Activated CD4-positive, alpha-beta T cell treated with anti-CD3 and anti-CD28 coated beads for 4 hours (primary cell): ENCODE results near the gene TMEM120B.
"Not testable (repeated sequence)": the region's sequence is repeated elsewhere in the genome, so short reads cannot be mapped to it uniquely, and the experiment has no call there.

Source experiments
- DNase-seq, 2 donors: peaks; one replicate each; pipeline ENCODE4 v3.0.0-alpha.2; 2020

TMEM120B gene

GRCh38 chr12:121712461-121713256 lies at the start of gene TMEM120B:
TSS of gene TMEM120B (plus strand) at chr12:121712752. CDS start at chr12:121712896, 144 bp downstream.
- peak; percentile 77 to 85 for DNase-seq

GRCh38 chr12:121663610-121663929 lies 49.0 kb upstream of the TMEM120B start:
- DNase-seq = no peak

GRCh38 chr12:121666829-121667228 lies 45.7 kb upstream of the TMEM120B start:
- DNase-seq = not testable (repeated sequence)

DNA sequence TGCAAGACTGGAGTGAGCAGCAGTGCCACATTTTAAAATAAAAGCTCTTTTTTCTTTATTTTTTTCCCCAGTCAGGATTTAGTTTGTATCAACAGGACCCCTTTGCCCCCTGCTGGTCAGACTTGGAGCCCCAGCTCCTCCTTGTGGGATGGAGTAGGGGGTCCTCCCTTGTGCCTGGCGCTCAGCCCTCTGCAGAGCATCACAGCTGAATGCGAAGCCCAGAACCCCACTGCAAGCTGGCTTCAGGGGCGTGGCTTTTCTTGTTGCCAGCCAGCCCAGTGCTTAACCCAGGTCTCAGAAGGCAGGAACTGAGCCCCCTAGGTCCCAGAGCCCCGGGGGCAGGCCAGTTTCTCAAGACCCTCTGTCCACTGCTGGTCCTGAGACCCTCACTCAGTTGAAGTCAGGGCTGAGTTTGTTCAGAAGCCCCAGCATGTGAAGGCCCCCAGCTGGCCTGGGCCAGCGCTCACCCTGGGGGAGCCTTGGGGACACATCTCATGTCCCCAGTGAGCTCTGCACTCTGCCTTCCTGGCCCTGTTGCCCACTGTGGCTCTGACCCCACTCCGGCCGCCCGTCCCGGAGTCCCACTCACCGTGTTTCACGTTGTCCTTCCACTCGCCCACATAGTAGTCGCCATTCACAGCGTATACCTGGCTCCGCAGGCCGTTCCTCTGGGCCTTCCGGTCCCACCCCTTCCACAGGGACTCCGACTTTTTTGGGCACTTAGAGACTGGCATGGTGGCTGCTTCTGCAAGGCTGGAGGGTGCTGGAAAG lies 43.6 kb upstream of the TMEM120B start:
- peak; percentile 64 for DNase-seq

DNA sequence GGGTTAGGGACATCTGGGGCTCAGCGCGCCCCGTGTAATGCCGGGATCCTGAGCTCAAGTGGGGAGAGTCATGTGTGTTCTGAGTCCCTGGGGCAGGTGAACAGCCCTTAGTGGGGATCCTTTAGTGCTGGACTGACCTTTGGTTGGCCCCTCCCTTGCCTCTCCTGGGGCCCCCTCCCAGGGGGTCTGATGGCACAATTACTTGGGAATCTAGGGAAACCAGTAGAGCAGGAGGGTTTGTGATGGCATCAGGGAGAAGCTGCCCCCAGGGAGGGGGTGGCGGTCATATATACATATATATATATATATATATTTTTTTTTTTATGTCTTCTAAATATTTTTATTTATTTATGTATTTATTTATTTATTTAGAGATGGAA lies 43.0 kb upstream of the TMEM120B start, which contains the start of gene MORN3:
MORN3 (minus strand) TSS at position 134 of the 380 bp plus-strand sequence. CDS start 171 bp downstream, outside the sequence.
- DNase-seq = no peak

DNA sequence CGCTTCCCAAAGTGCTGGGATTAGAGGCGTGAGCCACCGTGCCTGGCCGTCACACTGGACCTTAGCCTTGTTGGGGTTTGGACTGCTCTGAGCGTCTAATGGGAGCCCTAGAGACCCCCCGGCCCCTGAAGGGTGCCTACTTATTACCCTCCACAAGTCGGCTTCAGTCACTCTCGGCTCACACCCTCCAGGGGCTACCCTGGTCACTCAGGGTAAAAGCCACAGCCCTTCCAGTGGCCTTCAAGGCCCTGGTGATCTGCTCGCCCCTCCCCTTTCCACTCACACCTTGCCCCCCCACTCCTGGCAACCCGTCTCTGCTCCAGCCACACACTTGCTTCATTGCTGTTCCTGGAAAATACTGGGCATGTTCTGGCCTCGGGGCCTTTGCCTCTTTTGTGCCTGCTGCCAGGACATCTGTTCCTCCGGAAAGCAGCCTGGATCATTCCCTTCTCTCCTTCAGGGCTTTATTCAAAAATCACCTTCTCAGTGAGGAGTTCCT lies 39.5 kb upstream of the TMEM120B start:
- DNase-seq = no peak

DNA sequence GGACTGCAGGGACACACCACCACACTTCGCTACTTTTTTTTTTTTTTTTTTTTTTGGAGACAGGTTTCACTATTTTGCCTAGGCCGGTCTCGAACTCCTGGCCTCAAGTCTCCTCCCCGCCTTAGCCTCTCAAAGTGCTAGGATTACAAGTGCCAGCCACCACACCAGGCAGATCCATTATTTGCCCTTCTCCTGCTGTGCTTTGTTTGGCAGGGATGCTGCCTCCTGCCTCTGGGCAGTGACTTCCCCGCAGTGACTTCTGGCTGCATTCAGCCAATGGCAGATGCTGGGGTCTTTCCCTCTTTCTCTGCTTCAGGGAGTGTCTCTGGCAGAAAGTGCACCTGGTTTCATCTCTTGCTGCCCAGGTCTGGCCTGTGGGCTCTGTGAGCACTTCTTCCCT lies 36.4 kb upstream of the TMEM120B start:
- DNase-seq = no peak

DNA sequence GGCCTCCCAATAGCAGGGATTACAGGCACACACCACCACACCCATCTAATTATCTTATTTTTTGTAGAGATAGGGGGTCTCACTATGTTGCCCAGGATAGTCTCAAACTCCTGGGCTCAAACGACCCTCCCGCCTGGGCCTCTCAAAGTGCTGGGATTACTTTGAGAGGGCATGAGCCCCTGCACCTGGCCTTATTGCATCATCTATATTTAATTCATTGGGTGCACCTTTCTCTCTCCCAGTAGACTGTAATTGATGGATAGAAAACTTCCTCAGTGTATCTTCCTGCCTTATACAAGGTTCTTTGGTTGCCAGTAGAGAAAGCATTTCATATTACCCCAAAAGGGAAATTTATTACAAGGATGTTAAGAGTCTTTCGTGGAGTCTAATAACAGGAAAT lies 34.2 kb upstream of the TMEM120B start:
- DNase-seq = no peak

DNA sequence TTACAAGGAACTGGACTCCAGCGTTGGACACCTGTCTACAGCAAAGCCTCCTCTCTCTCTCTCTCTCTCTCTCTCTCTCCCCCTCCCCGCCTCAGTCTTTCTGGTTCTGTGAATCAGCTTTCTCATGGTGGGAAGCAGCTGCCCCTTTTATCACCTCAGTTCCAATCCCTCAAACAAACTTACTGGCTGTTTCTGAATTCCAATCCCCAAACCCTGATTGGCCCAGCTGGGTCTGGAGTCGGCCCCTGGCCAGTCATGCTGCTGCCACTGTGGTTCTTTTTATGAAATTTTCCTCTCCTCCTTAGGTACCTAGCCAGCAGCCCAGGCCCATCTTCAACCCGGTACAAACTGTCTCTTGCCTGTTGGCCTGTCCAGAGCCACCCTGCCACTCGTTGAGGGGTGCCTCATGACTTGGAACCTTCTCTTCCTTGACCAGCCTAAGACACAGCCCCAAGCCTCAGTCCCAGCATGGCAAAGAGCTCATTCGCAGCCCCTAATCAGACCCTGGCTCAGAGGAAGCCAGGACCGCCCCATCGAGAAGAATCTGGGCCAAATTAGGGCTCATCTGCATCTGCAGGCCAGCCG lies 33.7 kb upstream of the TMEM120B start:
- no peak for DNase-seq

GRCh38 chr12:121679661-121680197 lies 32.8 kb upstream of the TMEM120B start:
- DNase-seq = not testable (repeated sequence)

DNA sequence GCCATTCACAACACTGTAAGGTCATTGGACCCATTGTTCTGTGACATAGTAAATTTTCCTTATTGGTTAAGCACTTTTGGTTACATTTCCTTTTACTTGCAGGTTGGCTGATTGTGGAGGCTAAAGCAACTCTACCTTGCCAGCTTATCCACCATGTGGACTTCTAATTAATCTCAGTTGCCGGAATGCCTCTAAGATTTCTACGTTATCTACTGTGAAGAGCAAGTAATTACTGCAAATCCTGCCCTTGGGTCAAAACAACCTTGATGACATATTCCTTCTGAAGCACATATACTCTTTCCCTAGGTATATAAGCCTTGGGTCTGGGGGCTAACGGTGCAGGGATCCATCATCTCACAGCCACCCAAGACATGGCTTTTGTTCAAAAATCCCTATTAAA lies 23.6 kb upstream of the TMEM120B start:
- DNase-seq = no peak

- no peak for DNase-seq
Measured at GRCh38 chr12:121689430-121689829, 23.1 kb upstream of the TMEM120B start.

- DNase-seq = not testable (repeated sequence)
Measured at GRCh38 chr12:121692744-121693143, 19.8 kb upstream of the TMEM120B start.

DNA sequence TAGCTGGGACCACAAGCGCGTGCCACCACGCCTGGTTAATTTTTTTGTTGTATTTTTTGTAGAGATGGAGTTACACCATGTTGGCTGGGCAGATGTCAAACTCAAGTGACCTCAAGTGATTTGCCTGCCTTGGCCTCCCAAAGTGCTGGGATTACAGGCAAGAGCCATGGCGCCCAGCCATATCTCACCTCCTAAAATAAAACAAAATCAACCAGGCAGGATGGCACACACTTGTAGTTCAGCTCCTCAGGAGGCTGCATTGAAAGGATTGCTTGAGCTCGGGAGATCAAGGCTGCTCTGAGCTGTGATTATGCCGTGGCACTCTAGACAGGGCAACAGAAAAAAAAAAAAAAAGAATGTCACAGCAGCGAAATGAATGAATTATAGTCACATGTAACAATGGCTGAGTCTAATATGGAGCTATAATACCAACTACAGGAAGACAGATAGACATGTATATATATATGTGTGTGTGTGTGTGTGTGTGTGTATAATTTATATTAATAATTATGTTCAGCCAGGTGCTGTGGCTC lies 19.3 kb upstream of the TMEM120B start:
- no peak for DNase-seq

GRCh38 chr12:121697093-121697698 lies 15.4 kb upstream of the TMEM120B start:
- peak; percentile 32 to 55 for DNase-seq

- DNase-seq = not testable (repeated sequence)
Measured at GRCh38 chr12:121697861-121698260, 14.7 kb upstream of the TMEM120B start.

DNA sequence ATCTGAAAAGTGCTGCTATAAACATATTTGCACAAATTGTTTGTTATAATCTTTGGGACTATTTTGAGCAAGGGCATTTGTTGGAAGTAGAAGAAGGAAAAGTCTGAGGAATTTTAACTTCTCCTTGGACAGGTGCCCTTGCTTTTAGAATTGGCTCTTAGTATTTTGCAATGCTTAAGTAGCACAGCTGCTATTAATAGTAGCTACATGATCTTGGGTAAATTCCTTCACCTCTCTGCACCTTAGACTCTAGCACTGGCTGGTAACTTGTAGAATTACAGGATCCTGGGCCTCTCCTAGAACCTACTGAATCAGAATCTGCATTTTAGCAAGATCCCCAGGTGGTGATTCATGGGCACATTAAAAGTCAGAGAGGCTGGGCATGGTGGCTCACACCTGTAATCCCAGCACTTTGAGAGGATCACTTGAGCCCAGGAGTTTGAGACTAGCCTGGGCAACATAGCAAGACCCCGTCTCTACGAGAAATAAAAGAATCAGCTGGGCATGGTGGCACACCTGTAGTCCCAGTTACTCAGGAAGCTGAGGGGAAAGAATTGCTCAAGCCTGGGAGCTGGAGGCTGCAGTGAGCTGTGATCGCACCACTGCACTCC lies 10.8 kb upstream of the TMEM120B start:
- DNase-seq = no peak

DNA sequence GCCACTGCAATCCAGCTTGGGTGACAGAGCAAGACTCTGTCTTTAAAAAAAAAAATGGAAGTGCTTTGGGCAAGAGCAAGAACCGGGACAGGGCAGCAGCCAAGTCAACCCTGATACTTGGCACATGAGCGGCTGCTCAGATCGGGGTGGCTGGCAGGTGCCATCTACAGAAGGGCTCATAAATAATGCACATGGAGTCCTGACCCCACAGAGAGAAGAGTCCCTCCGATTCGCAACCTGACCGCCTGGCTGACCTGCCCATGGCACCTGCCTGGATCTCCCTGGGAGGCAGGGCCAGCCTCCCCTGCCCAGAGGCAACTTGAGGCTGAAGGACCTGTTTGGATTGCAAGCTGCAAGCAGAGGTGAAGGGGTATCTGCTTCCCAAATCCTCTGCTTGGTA lies 9.6 kb upstream of the TMEM120B start:
- DNase-seq = no peak

- DNase-seq = no peak
Measured at GRCh38 chr12:121705514-121705913, 7.0 kb upstream of the TMEM120B start.

- DNase-seq = no peak
Measured at GRCh38 chr12:121708313-121709063, 4.1 kb upstream of the TMEM120B start.

DNA sequence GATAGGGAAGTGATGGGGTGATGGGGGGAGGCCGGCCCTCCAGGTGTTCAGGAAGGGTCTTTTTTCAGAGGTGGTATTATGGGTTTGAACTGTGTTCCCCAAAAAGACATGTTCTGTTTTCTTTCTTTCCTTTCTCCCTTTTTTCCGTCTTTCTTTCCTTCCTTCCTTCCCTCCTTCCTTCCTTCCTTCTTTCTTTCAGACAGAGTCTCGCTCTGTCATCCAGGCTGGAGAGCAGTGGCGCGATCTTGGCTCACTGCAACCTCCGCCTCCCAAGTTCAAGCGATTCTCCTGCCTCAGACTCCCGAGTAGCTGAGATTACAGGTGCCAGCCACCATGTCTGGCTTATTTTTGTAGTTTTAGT lies 3.5 kb upstream of the TMEM120B start:
- DNase-seq = not testable (repeated sequence)
